ENCODE results near the gene TPRN. TPM values are rescaled to one million over a fixed set of nuclear protein-coding genes. Genes with fewer than 3 reads are reported as not detected.

The TPRN gene
- total and polyA plus RNA-seq, 2 of the 4 experiments (the other 2 are of a cell fraction): 1.8 to 5.3 TPM

DNA sequence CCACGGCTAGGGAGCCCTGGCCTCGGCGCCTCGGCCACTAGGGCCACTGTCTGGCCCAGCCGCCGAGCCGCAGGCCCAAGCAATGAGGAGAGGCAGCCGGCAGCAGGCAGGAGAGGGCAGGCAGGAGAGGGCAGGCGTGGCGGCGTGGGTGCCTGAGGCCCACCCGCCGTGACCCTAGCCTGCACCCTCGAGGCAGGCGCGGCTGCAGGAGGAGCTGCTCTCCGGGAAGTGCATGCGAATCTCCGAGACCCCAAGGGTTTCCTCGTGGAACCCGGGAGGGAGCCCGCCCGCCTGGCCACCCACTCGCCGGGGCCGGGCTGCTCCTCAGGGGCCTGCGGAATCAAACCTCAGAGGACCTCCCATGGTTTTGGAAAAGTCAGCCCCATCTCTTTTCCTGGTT, 52.3 kb downstream of the TPRN start:
- no peak overlapping the region for H2AK5ac ChIP-seq (ENCODE audit: low read depth, low read length)
- no peak overlapping the region for H2BK20ac ChIP-seq (ENCODE audit: low read depth, low read length)
- peaks cover 9% of the 10 kb centered on the region; the same call in 1 of the 2 replicates for H3K9me1 ChIP-seq (ENCODE audit: insufficient read depth, low read length)
- H4K20me1 ChIP-seq (ENCODE audit: insufficient read depth, low read length): no peaks in the 10 kb centered on the region
- CTCF ChIA-PET: no interaction called here
- no peak for DNase-seq
- H3K4me3 ChIP-seq (ENCODE audit: insufficient read depth, low read depth, low read length): no peak overlapping the region
- no TSS peak for BruUV-seq (replicated peaks)
- POLR2A ChIA-PET (ENCODE audit: unreplicated experiment): no interaction called here
- H3K27ac ChIP-seq (ENCODE audit: insufficient read depth, low read length): no peak overlapping the region
- H3K36me3 ChIP-seq (ENCODE audit: control insufficient read depth, insufficient read depth, low read length): no peaks in the 10 kb centered on the region
- no peak overlapping the region for H4K8ac ChIP-seq (ENCODE audit: low read depth in 2 of 2, low read length in 2 of 2)
- H3K4me1 ChIP-seq (ENCODE audit: control insufficient read depth, insufficient read depth, low read length): no peaks in the 10 kb centered on the region
- ATAC-seq (ENCODE audit: low read depth): no peak
- TF ChIP-seq RFX5 (IDR thresholded peaks at IDR 0.05; ENCODE audit: low read depth, low read length): no peak
- no peak for TF ChIP-seq MXI1 (IDR thresholded peaks at IDR 0.05; ENCODE audit: borderline replicate concordance, low read depth, low read length)
- TF ChIP-seq, protein P1, sequence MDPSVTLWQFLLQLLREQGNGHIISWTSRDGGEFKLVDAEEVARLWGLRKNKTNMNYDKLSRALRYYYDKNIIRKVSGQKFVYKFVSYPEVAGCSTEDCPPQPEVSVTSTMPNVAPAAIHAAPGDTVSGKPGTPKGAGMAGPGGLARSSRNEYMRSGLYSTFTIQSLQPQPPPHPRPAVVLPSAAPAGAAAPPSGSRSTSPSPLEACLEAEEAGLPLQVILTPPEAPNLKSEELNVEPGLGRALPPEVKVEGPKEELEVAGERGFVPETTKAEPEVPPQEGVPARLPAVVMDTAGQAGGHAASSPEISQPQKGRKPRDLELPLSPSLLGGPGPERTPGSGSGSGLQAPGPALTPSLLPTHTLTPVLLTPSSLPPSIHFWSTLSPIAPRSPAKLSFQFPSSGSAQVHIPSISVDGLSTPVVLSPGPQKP (IDR thresholded peaks at IDR 0.05; ENCODE audit: borderline replicate concordance, low read depth, low read length): no peak
- TF ChIP-seq CEBPB (IDR thresholded peaks at IDR 0.05; ENCODE audit: low read depth, low read length): no peak
- no peak for TF ChIP-seq MAZ (IDR thresholded peaks at IDR 0.05; ENCODE audit: borderline replicate concordance, low read depth, low read length)
- TF ChIP-seq BHLHE40 (IDR thresholded peaks at IDR 0.05; ENCODE audit: low read depth, low read length): no peak
- TF ChIP-seq NFE2L2 (IDR thresholded peaks at IDR 0.05; ENCODE audit: low read depth, low read length): no peak
- no peak overlapping the region for H2AK9ac ChIP-seq (replicated peaks; ENCODE audit: low read depth, low read length, poor library complexity)
- WGBS, 2 experiments (ENCODE audit: extremely low coverage in 2 of 2, insufficient read length in 1 of 2): 66% methylated on average over 21 of the region's 27 CpGs; no CpG with 5 or more reads in 1 of the 2 experiments
- no peak overlapping the region for H3K23ac ChIP-seq (ENCODE audit: low read depth, low read length)
- no peak overlapping the region for H2BK120ac ChIP-seq (ENCODE audit: low read depth, low read length)
- H3K79me1 ChIP-seq (ENCODE audit: low read depth in 1 of 2, low read length in 2 of 2): no peaks in the 10 kb centered on the region
- H3K56ac ChIP-seq (ENCODE audit: extremely low read depth, insufficient read depth, low read length): no peak overlapping the region
- no peak overlapping the region for H3K4ac ChIP-seq (ENCODE audit: low read depth, low read length)
- no peak overlapping the region for H3K4me2 ChIP-seq (ENCODE audit: low read depth, low read length)
- no peak overlapping the region for H4K91ac ChIP-seq (ENCODE audit: insufficient read depth, low read depth, low read length)
- no peak overlapping the region for H3K9ac ChIP-seq (ENCODE audit: low read depth, low read length)
- intact Hi-C loops (cut with micrococcal nuclease): no loop called here
- no peak overlapping the region for H3K18ac ChIP-seq (ENCODE audit: low read depth, low read length)
- no peaks in the 10 kb centered on the region for H3K9me3 ChIP-seq (ENCODE audit: control insufficient read depth, insufficient read depth, low read length)
- in situ Hi-C loops (cut with MboI; ENCODE audit: low sequenced_read_pairs): no loop called here
- H2AFZ ChIP-seq (replicated peaks; ENCODE audit: low read length, poor library complexity): no peak overlapping the region
- H2BK5ac ChIP-seq (ENCODE audit: low read depth, low read length, poor library complexity, severe bottlenecking): no peak overlapping the region
- H4K5ac ChIP-seq (ENCODE audit: low read depth, low read length): no peak overlapping the region
- peaks cover 13% of the 10 kb centered on the region for H3K27me3 ChIP-seq (ENCODE audit: control insufficient read depth, insufficient read depth, low read length)
- no peak overlapping the region for H2BK15ac ChIP-seq (ENCODE audit: low read depth, low read length)
- dilution Hi-C loops (cut with HindIII; ENCODE audit: low sequenced_read_pairs, unreplicated experiment): no loop called here
- no peak overlapping the region for H3K14ac ChIP-seq (replicated peaks; ENCODE audit: low read depth, low read length)
